Activated B cell treated with CpG ODN at 0.5 μM for 24 hours (primary cell): ENCODE results near the gene DLG2. TPM values are rescaled to one million over a fixed set of nuclear protein-coding genes. Genes with fewer than 3 reads are reported as not detected.

ENCODE experiments used
- ATAC-seq: fragments of 200-7000 bp; cut with Tn5 transposase; one replicate; pipeline ENCODE4 v1.10.0; 2021; ENCODE audit warnings: low read depth, mild to moderate bottlenecking, moderate library complexity
- CTCF ChIA-PET: fragments of 350-600 bp; sonication (Branson Sonifier 250); formaldehyde crosslinking; loops from one replicate; lab custom pipeline; 2021; ENCODE audit warnings: antibody characterized with exemption; lab: Charles Lee
- POLR2A ChIA-PET: fragments of 350-600 bp; sonication (Branson Sonifier 250); formaldehyde crosslinking; loops from one replicate; lab custom pipeline; 2021; ENCODE audit warnings: antibody characterized with exemption; lab: Charles Lee
- DNase-seq: peaks from one replicate; pipeline ENCODE4 v3.0.0; 2022
- H3K27ac Mint-ChIP-seq: one replicate; pipeline ENCODE4 v1.8.0; 2020; ENCODE audit warnings: mixed read lengths
- H3K27me3 Mint-ChIP-seq: one replicate; pipeline ENCODE4 v1.8.0; 2021; ENCODE audit warnings: mixed read lengths
- H3K36me3 Mint-ChIP-seq: one replicate; pipeline ENCODE4 v1.8.0; 2021; ENCODE audit warnings: low read depth, mixed read lengths
- H3K4me1 Mint-ChIP-seq: one replicate; pipeline ENCODE4 v1.8.0; 2021; ENCODE audit warnings: mixed read lengths
- H3K4me3 Mint-ChIP-seq: one replicate; pipeline ENCODE4 v1.8.0; 2020; ENCODE audit warnings: mild to moderate bottlenecking, mixed read lengths
- H3K9me3 Mint-ChIP-seq: one replicate; pipeline ENCODE4 v1.8.0; 2020; ENCODE audit warnings: mixed read lengths
- CTCF ChIP-seq: fragments of 200-600 bp; IDR thresholded peaks from one replicate; pipeline ENCODE4 v1.8.0; 2022; ENCODE audit warnings: antibody characterized with exemption, mild to moderate bottlenecking
- intact Hi-C: fragments of 100-400 bp; cut with micrococcal nuclease; formaldehyde crosslinking; loops from one replicate; pipeline ENCODE4 v1.15.1; 2024
- total RNA-seq: library from RNA; stranded (reverse); gene quantifications from 2 replicates; pipeline ENCODE4 v1.2.3, GENCODE V29; 2022

Gene DLG2
- total RNA-seq, 1 donor from 2014 or later, result 2.7 TPM

- intact Hi-C loops, result no loop called here
- Mint-ChIP-seq H3K4me3 (no peak overlapping the region), H3K27me3 (peaks cover 2% of the 10 kb centered on the region), H3K4me1 (no peaks in the 10 kb centered on the region), H3K27ac (no peak overlapping the region), H3K36me3 (no peaks in the 10 kb centered on the region), H3K9me3 (no peaks in the 10 kb centered on the region)
- ChIA-PET CTCF (interaction anchor here (1.4 kb wide), 1 partner anchor 18 kb away, joined by 4 read pairs; no protein-coding TSS in a partner anchor), POLR2A (no interaction called here)
- no peak for ATAC-seq
- DNase-seq, result no peak
- no peak for TF ChIP-seq CTCF
Measured at GRCh38 chr11:84583106-84583505, 1044.0 kb downstream of the DLG2 start.

- ATAC-seq (no peak), DNase-seq (no peak)
- Mint-ChIP-seq H3K36me3 (no peaks in the 10 kb centered on the region), H3K27ac (no peak overlapping the region), H3K4me1 (no peaks in the 10 kb centered on the region), H3K4me3 (no peak overlapping the region), H3K9me3 (no peaks in the 10 kb centered on the region), H3K27me3 (no peaks in the 10 kb centered on the region)
- intact Hi-C loops, result no loop called here
- CTCF ChIA-PET, result no interaction called here
- TF ChIP-seq CTCF, result no peak
- POLR2A ChIA-PET, result no interaction called here
Measured at GRCh38 chr11:84581083-84581482, 1046.1 kb downstream of the DLG2 start.

DNA sequence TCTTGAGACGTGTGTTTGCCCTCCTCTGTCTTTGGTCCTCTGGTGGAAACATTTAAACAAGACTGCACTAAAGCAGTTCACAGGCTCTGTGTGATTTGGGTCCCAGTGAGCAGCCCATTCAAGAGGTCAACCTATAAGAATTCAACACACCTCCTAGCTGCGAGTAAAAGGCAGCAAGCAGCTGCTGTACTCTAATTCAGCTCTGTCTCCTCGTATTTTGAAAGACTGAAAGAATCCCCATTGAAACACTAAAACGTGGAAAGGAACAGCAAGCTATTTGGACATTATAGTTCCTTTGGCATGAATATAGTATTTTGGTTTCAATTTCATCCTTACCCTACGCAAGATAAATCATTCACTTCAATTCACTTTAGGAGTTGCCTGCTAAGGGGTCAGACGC, 1046.7 kb downstream of the DLG2 start:
- ATAC-seq (no peak), DNase-seq (no peak)
- TF ChIP-seq CTCF, result no peak
- H3K27ac Mint-ChIP-seq, result no peak overlapping the region
- H3K27me3 Mint-ChIP-seq, result no peaks in the 10 kb centered on the region
- no peaks in the 10 kb centered on the region for H3K9me3 Mint-ChIP-seq
- intact Hi-C loops, result no loop called here
- ChIA-PET CTCF (no interaction called here), POLR2A (no interaction called here)
- H3K36me3 Mint-ChIP-seq, result no peaks in the 10 kb centered on the region
- no peak overlapping the region for H3K4me3 Mint-ChIP-seq
- H3K4me1 Mint-ChIP-seq, result no peaks in the 10 kb centered on the region

GRCh38 chr11:84573868-84574267, 1053.3 kb downstream of the DLG2 start:
- Mint-ChIP-seq H3K27ac (no peak overlapping the region), H3K9me3 (peaks cover 13% of the 10 kb centered on the region), H3K4me3 (no peak overlapping the region), H3K27me3 (peaks cover 1% of the 10 kb centered on the region), H3K36me3 (no peaks in the 10 kb centered on the region), H3K4me1 (no peaks in the 10 kb centered on the region)
- ChIA-PET CTCF (no interaction called here), POLR2A (no interaction called here)
- intact Hi-C loops, result no loop called here
- ATAC-seq, result no peak
- no peak for DNase-seq
- no peak for TF ChIP-seq CTCF

DNA sequence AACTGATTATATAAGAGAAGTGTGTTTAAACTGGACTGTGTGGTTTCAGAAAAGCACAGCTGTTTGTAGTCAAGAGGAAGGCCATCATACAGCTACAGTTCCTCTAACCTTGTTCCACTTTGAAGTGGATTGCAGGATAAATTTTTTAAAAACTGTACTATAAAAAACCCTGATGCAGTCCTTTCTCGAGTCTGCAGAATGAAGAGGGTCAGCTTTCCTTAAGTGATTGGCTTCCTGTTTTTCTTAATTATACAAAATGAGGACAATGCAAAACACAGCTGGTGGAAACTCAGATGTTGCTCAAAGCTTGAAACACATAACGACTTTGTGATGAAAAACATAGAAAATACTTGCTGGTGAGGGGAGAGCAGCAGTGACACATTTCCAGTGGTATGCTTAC, 1060.5 kb downstream of the DLG2 start:
- Mint-ChIP-seq H3K4me1 (no peaks in the 10 kb centered on the region), H3K36me3 (no peaks in the 10 kb centered on the region), H3K27me3 (no peaks in the 10 kb centered on the region), H3K27ac (no peak overlapping the region), H3K9me3 (peaks cover 15% of the 10 kb centered on the region), H3K4me3 (no peak overlapping the region)
- POLR2A ChIA-PET, result no interaction called here
- ATAC-seq, result no peak
- CTCF ChIA-PET, result interaction anchor here (1.0 to 4.0 kb wide), 3 partner anchors 9 to 740 kb away, joined by 4 to 18 read pairs (median 8); no protein-coding TSS in a partner anchor
- intact Hi-C loops, result no loop called here
- TF ChIP-seq CTCF, result no peak
- DNase-seq, result no peak
